Neural progenitor cell (in vitro differentiated cells): Measurements from ENCODE around the gene SPINT4. TPM values are rescaled to one million over a fixed set of nuclear protein-coding genes. Genes with fewer than 3 reads are reported as not detected.

Experiments
- DNase-seq: peaks from one replicate; pipeline ENCODE4 v3.0.0-alpha.2; 2016; ENCODE audit warnings: low spot score
- H2AFZ ChIP-seq: fragments of 200-600 bp; sonication (generic); replicated peaks from 2 replicates; pipeline ENCODE4 v1.6.1; 2016; ENCODE audit warnings: antibody characterized with exemption
- H3F3A ChIP-seq: fragments of 200-600 bp; sonication (generic); 2 replicates; pipeline ENCODE4 v1.6.1; 2016; ENCODE audit warnings: antibody characterized with exemption, low read depth
- H3K27ac ChIP-seq: fragments of 200-600 bp; sonication (generic); 2 replicates; pipeline ENCODE4 v1.5.1; 2016; ENCODE audit warnings: mild to moderate bottlenecking
- H3K27me3 ChIP-seq: fragments of 200-600 bp; sonication (generic); 2 replicates; pipeline ENCODE4 v1.6.1; 2016; ENCODE audit warnings: mild to moderate bottlenecking, moderate library complexity
- H3K36me3 ChIP-seq: fragments of 200-600 bp; sonication (generic); 2 replicates; pipeline ENCODE4 v1.5.1; 2016
- H3K4me1 ChIP-seq: fragments of 200-600 bp; sonication (generic); 2 replicates; pipeline ENCODE4 v1.6.1; 2016; ENCODE audit warnings: mixed run types
- H3K4me2 ChIP-seq: fragments of 200-600 bp; sonication (generic); 2 replicates; pipeline ENCODE4 v1.6.1; 2016
- H3K4me3 ChIP-seq: fragments of 200-600 bp; sonication (generic); 2 replicates; pipeline ENCODE4 v1.5.1; 2016
- H3K79me2 ChIP-seq: fragments of 200-600 bp; sonication (generic); 2 replicates; pipeline ENCODE4 v1.6.1; 2016; ENCODE audit warnings: low read depth
- H3K9ac ChIP-seq: fragments of 200-600 bp; sonication (generic); 2 replicates; pipeline ENCODE4 v1.6.1; 2016
- H3K9me3 ChIP-seq: fragments of 200-600 bp; sonication (generic); 2 replicates; pipeline ENCODE4 v1.5.1; 2016; ENCODE audit warnings: low read depth
- H4K20me1 ChIP-seq: fragments of 200-600 bp; sonication (generic); 2 replicates; pipeline ENCODE4 v1.6.1; 2016; ENCODE audit warnings: low read depth
- H3K27ac Mint-ChIP-seq: 3 replicates; pipeline ENCODE4 v1.8.0; 2021; ENCODE audit warnings: mixed read lengths
- H3K27me3 Mint-ChIP-seq: 2 replicates; pipeline ENCODE4 v1.8.0; 2022; ENCODE audit warnings: low read depth, mild to moderate bottlenecking, inconsistent platforms, moderate library complexity, mixed read lengths; ENCODE audit not compliant: insufficient read depth
- H3K36me3 Mint-ChIP-seq: 3 replicates; pipeline ENCODE4 v1.8.0; 2021; ENCODE audit warnings: mixed read lengths
- H3K4me1 Mint-ChIP-seq: 3 replicates; pipeline ENCODE4 v1.8.0; 2021; ENCODE audit warnings: mixed read lengths
- H3K4me3 Mint-ChIP-seq: 3 replicates; pipeline ENCODE4 v1.8.0; 2021; ENCODE audit warnings: mild to moderate bottlenecking, moderate library complexity, mixed read lengths
- H3K9me3 Mint-ChIP-seq: 3 replicates; pipeline ENCODE4 v1.8.0; 2020; ENCODE audit warnings: mixed read lengths
- CTCF ChIP-seq: fragments of 200-600 bp; sonication (generic); IDR thresholded peaks from 2 replicates; pipeline ENCODE4 v1.5.1; 2017; ENCODE audit warnings: antibody characterized with exemption, mild to moderate bottlenecking
- EZH2 ChIP-seq: fragments of 200-600 bp; sonication (generic); IDR thresholded peaks from 2 replicates; pipeline ENCODE4 v1.6.1; 2017; ENCODE audit warnings: antibody characterized with exemption, mild to moderate bottlenecking, moderate library complexity
- EZH2phosphoT487 ChIP-seq: fragments of 200-600 bp; sonication (generic); IDR thresholded peaks from 2 replicates; pipeline ENCODE4 v1.6.1; 2017; ENCODE audit warnings: antibody characterized with exemption
- total RNA-seq: library from RNA; depleted of rRNA; stranded (reverse); fragments of >200 nt; gene quantifications from 2 replicates; pipeline ENCODE4 v1.2.3, GENCODE V29; 2015; ENCODE audit warnings: low replicate concordance

The SPINT4 gene
- not detected in 2 replicates for total RNA-seq

- no peaks in the 10 kb centered on the region for H4K20me1 ChIP-seq
- no peak within 1 kb of the TSS for H3K4me2 ChIP-seq
- H3K9me3 ChIP-seq, result no peaks in the 10 kb centered on the region
- no peak within 1 kb of the TSS for H3K27ac Mint-ChIP-seq
- H3K4me3 Mint-ChIP-seq, result no peak within 1 kb of the TSS
- no peak within 1 kb of the TSS for H2AFZ ChIP-seq
- no peaks in the 10 kb centered on the region for H3K36me3 Mint-ChIP-seq
- H3K9me3 Mint-ChIP-seq, result no peaks in the 10 kb centered on the region
- H3K27me3 Mint-ChIP-seq, result peaks cover 5% of the 10 kb centered on the region
- H3K4me3 ChIP-seq, result no peak within 1 kb of the TSS
- TF ChIP-seq EZH2phosphoT487 (no peak), EZH2 (no peak), CTCF (no peak)
- no peak for DNase-seq
- H3K79me2 ChIP-seq, result no peaks in the 10 kb centered on the region
- no peak within 1 kb of the TSS for H3K9ac ChIP-seq
- H3F3A ChIP-seq, result no peaks in the 10 kb centered on the region
- no peak within 1 kb of the TSS for H3K27ac ChIP-seq
- no peaks in the 10 kb centered on the region for H3K4me1 ChIP-seq
- no peaks in the 10 kb centered on the region for H3K27me3 ChIP-seq
- peaks cover 3% of the 10 kb centered on the region for H3K4me1 Mint-ChIP-seq
- H3K36me3 ChIP-seq, result no peaks in the 10 kb centered on the region
Observed at GRCh38 chr20:45722047-45722446, at the start of gene SPINT4. SPINT4 (plus strand) TSS chr20:45722347; CDS start chr20:45722368, 21 bp downstream.

GRCh38 chr20:45672765-45673164, 49.4 kb upstream of the SPINT4 start:
- no peak overlapping the region for H3K27ac Mint-ChIP-seq
- TF ChIP-seq CTCF, result no peak
- TF ChIP-seq EZH2phosphoT487, result no peak
- Histone ChIP-seq H3K27ac (no peak overlapping the region), H4K20me1 (no peaks in the 10 kb centered on the region), H3K36me3 (no peaks in the 10 kb centered on the region), H3K4me2 (no peak overlapping the region), H3K9ac (no peak overlapping the region), H3K9me3 (peaks cover 4% of the 10 kb centered on the region), H3K4me3 (no peak overlapping the region), H3K27me3 (no peaks in the 10 kb centered on the region), H3K4me1 (no peaks in the 10 kb centered on the region), H3K79me2 (no peaks in the 10 kb centered on the region), H2AFZ (no peak overlapping the region), H3F3A (no peaks in the 10 kb centered on the region)
- no peaks in the 10 kb centered on the region for H3K4me1 Mint-ChIP-seq
- peaks cover 11% of the 10 kb centered on the region for H3K9me3 Mint-ChIP-seq
- H3K27me3 Mint-ChIP-seq, result no peaks in the 10 kb centered on the region
- no peaks in the 10 kb centered on the region for H3K36me3 Mint-ChIP-seq
- H3K4me3 Mint-ChIP-seq, result no peak overlapping the region
- no peak for DNase-seq

DNA sequence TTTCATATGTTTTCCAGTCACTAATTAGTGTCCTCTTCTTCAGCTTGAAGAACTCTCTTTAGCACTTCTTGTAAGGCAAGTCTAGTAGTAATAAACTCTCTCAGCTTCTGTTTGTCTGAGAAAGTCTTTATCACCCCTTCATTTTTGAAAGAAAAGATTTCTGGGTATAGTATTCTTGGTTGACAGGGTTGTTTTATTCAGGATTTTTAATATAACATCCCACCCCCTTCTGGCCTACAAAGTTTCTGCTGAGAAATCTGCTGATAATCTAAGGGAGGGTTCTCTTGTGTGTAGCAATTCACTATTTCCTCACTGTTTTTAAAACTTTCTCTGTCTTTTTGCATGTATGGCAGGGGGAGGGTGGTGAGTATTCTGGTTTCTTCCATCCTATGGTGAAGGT, 42.5 kb upstream of the SPINT4 start:
- H3K79me2 ChIP-seq, result no peaks in the 10 kb centered on the region
- H3F3A ChIP-seq, result peaks cover 10% of the 10 kb centered on the region
- no peak for DNase-seq
- Mint-ChIP-seq H3K4me3 (no peak overlapping the region), H3K9me3 (peaks cover 16% of the 10 kb centered on the region), H3K4me1 (peaks cover 6% of the 10 kb centered on the region), H3K27me3 (peaks cover 3% of the 10 kb centered on the region), H3K27ac (no peak overlapping the region), H3K36me3 (no peaks in the 10 kb centered on the region)
- peaks cover 11% of the 10 kb centered on the region for H3K4me1 ChIP-seq
- H3K9me3 ChIP-seq, result peaks cover 10% of the 10 kb centered on the region
- no peak overlapping the region for H3K9ac ChIP-seq
- no peaks in the 10 kb centered on the region for H4K20me1 ChIP-seq
- no peak overlapping the region for H3K27ac ChIP-seq
- TF ChIP-seq EZH2 (no peak), CTCF (no peak), EZH2phosphoT487 (no peak)
- H3K36me3 ChIP-seq, result no peaks in the 10 kb centered on the region
- no peaks in the 10 kb centered on the region for H3K27me3 ChIP-seq
- H3K4me3 ChIP-seq, result no peak overlapping the region
- H3K4me2 ChIP-seq, result no peak overlapping the region
- no peak overlapping the region for H2AFZ ChIP-seq
